GM12892 (cell line): ENCODE results near the gene STN1.

Source experiments
- POLR2A ChIP-seq: IDR thresholded peaks from 2 replicates; pipeline ENCODE4 v1.6.1; 2011; ENCODE audit warnings: low read depth, low read length, control low read depth
- POLR2AphosphoS5 ChIP-seq: IDR thresholded peaks from 2 replicates; pipeline ENCODE4 v1.6.1; 2011; ENCODE audit warnings: low read depth, low read length, control low read depth

DNA sequence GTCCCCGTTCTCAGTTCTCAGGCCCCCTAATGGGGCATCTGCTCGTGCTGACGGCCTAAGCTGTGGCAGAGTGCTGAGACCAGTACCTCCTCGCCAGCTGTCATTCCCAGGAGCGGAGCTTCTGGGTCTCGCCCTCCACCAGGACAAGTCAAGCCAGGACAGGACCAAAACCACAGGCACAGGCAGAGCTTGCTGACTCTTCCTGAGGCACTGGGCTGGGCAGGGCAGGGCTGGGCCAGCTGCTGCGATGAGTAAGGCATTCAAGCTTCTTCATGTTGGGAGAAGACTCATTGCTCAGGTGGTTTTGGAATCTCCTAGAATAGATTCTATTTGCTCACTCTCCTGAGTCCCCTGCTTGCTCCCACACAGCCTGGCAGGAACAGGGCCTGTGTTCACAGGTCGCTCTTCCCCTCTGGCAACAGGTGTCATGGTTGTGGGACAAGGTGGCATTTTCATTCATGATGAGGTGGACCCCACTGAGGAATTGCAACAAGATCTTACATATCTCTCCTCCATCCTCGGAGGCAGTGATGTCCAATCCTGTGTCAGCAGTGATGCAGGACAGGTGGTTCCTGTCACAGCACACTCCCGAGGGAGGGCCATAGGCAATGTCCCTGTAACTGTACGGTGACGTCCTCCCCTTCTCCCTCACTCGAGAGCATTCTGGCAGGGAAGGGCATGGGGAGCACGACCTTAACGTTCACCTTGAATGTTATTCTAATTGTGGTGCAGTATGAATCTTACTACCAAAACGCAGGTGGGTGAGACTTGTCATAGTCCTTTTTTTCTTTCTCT is 45.6 kb downstream of the STN1 start:
- no peak for TF ChIP-seq POLR2A
- TF ChIP-seq POLR2AphosphoS5, result no peak
